Activated CD8-positive, alpha-beta T cell treated with anti-CD3 and anti-CD28 coated beads for 36 hours (primary cell): ENCODE results near the gene SLC29A1. TPM values are rescaled to one million over a fixed set of nuclear protein-coding genes. Genes with fewer than 3 reads are reported as not detected.

ENCODE experiments used
- ATAC-seq: fragments of 200-7000 bp; cut with Tn5 transposase; one replicate; pipeline ENCODE4 v1.10.0; 2021; ENCODE audit warnings: mild to moderate bottlenecking, moderate library complexity
- CTCF ChIA-PET: fragments of 350-600 bp; sonication (Branson Sonifier 250); formaldehyde crosslinking; loops from one replicate; lab custom pipeline; 2021; ENCODE audit warnings: antibody characterized with exemption; lab: Charles Lee
- POLR2A ChIA-PET: fragments of 350-600 bp; sonication (Branson Sonifier 250); formaldehyde crosslinking; loops from one replicate; lab custom pipeline; 2021; ENCODE audit warnings: antibody characterized with exemption; lab: Charles Lee
- DNase-seq: peaks from one replicate; pipeline ENCODE4 v3.0.0-alpha.2; 2020
- H3K27ac Mint-ChIP-seq: one replicate; pipeline ENCODE4 v1.8.0; 2021; ENCODE audit warnings: mild to moderate bottlenecking, mixed read lengths
- H3K27me3 Mint-ChIP-seq: one replicate; pipeline ENCODE4 v1.8.0; 2021; ENCODE audit warnings: mixed read lengths
- H3K36me3 Mint-ChIP-seq: one replicate; pipeline ENCODE4 v1.8.0; 2021; ENCODE audit warnings: low read depth, mixed read lengths
- H3K4me1 Mint-ChIP-seq: one replicate; pipeline ENCODE4 v1.8.0; 2021; ENCODE audit warnings: low read depth, mixed read lengths
- H3K4me3 Mint-ChIP-seq: one replicate; pipeline ENCODE4 v1.8.0; 2021; ENCODE audit warnings: mild to moderate bottlenecking, moderate library complexity, mixed read lengths
- H3K9me3 Mint-ChIP-seq: one replicate; pipeline ENCODE4 v1.8.0; 2021; ENCODE audit warnings: mixed read lengths
- CTCF ChIP-seq: fragments of 200-600 bp; IDR thresholded peaks from one replicate; pipeline ENCODE4 v1.8.0; 2022; ENCODE audit warnings: antibody characterized with exemption, mild to moderate bottlenecking
- intact Hi-C: fragments of 100-400 bp; cut with micrococcal nuclease; formaldehyde crosslinking; loops from one replicate; pipeline ENCODE4 v1.10.0; 2022
- total RNA-seq, 2 experiments: library from RNA; stranded (reverse); gene quantifications; one replicate each; pipeline ENCODE4 v1.2.3, GENCODE V29; 2021

The SLC29A1 gene
- total RNA-seq, 2 experiments from 2014 or later, result 56.1 to 57.4 TPM

- intact Hi-C loops, result no loop called here
- Mint-ChIP-seq H3K9me3 (no peaks in the 10 kb centered on the region), H3K4me1 (peaks cover 72% of the 10 kb centered on the region), H3K27me3 (peaks cover 2% of the 10 kb centered on the region), H3K36me3 (peaks cover 73% of the 10 kb centered on the region), H3K4me3 (peak overlapping the region; percentile 100), H3K27ac (peak overlapping the region; percentile 62)
- CTCF ChIA-PET, result interaction anchor here (0.8 to 1.8 kb wide), 5 partner anchors 9 to 80 kb away, joined by 3 to 6 read pairs (median 4); no protein-coding TSS in a partner anchor
- no peak for ATAC-seq
- POLR2A ChIA-PET, result interaction anchor here (0.6 to 17.2 kb wide), 5 partner anchors 6 to 64 kb away, joined by 3 to 486 read pairs (median 5); partner anchors contain the start of gene HSP90AB1
- DNase-seq, result no peak
- no peak for TF ChIP-seq CTCF
Observed at GRCh38 chr6:44251576-44252524, 28.5 kb downstream of the SLC29A1 start.

GRCh38 chr6:44253307-44254101, 30.1 kb downstream of the SLC29A1 start:
- TF ChIP-seq CTCF, result peak; percentile 71
- Mint-ChIP-seq H3K4me3 (peak overlapping the region; percentile 5), H3K9me3 (no peaks in the 10 kb centered on the region), H3K36me3 (peaks cover 61% of the 10 kb centered on the region), H3K4me1 (peaks cover 81% of the 10 kb centered on the region), H3K27ac (peak overlapping the region; percentile 59), H3K27me3 (no peaks in the 10 kb centered on the region)
- POLR2A ChIA-PET, result interaction anchor here (0.8 to 17.2 kb wide), 7 partner anchors 8 to 81 kb away, joined by 3 to 486 read pairs (median 11); partner anchors contain the start of genes HSP90AB1 and SLC29A1
- intact Hi-C loops, result no loop called here
- CTCF ChIA-PET, result interaction anchor here (0.8 to 3.0 kb wide), 8 partner anchors 8 to 158 kb away, joined by 3 to 12 read pairs (median 6); partner anchors contain the start of gene SLC29A1
- ATAC-seq (peak; percentile 15), DNase-seq (peak; percentile 81)

- H3K4me1 Mint-ChIP-seq, result peaks cover 74% of the 10 kb centered on the region
- TF ChIP-seq CTCF, result no peak
Observed at GRCh38 chr6:44254191-44255104, 31.1 kb downstream of the SLC29A1 start.

GRCh38 chr6:44255105-44255808, 31.9 kb downstream of the SLC29A1 start:
- Mint-ChIP-seq H3K4me1 (peaks cover 66% of the 10 kb centered on the region), H3K27ac (peak overlapping the region; percentile 85), H3K4me3 (peak overlapping the region; percentile 85), H3K9me3 (no peaks in the 10 kb centered on the region), H3K27me3 (no peaks in the 10 kb centered on the region), H3K36me3 (peaks cover 48% of the 10 kb centered on the region)
- POLR2A ChIA-PET, result interaction anchor here (0.8 to 17.2 kb wide), 12 partner anchors 8 to 130 kb away, joined by 3 to 486 read pairs (median 4); partner anchors contain the start of genes AARS2, HSP90AB1 and SLC29A1
- peak; percentile 1 for ATAC-seq
- intact Hi-C loops, result no loop called here
- no peak for TF ChIP-seq CTCF
- DNase-seq, result peak; percentile 41
- CTCF ChIA-PET, result interaction anchor here (1.1 to 3.8 kb wide), 7 partner anchors 8 to 160 kb away, joined by 3 to 47 read pairs (median 10); partner anchors contain the start of gene HSP90AB1

More at GRCh38 chr6:44254191-44255104, 31.1 kb downstream of the SLC29A1 start:
- Mint-ChIP-seq H3K27ac (peak overlapping the region; percentile 85), H3K4me3 (peak overlapping the region; percentile 85), H3K9me3 (no peaks in the 10 kb centered on the region), H3K36me3 (peaks cover 56% of the 10 kb centered on the region), H3K27me3 (no peaks in the 10 kb centered on the region)
- POLR2A ChIA-PET, result interaction anchor here (0.8 to 17.2 kb wide), 14 partner anchors 8 to 130 kb away, joined by 3 to 486 read pairs (median 4); partner anchors contain the start of genes AARS2, HSP90AB1 and SLC29A1
- ATAC-seq (peak; percentile 1), DNase-seq (peak; percentile 42)
- intact Hi-C loops, result no loop called here
- CTCF ChIA-PET, result interaction anchor here (0.8 to 3.2 kb wide), 8 partner anchors 7 to 159 kb away, joined by 3 to 12 read pairs (median 6); no protein-coding TSS in a partner anchor
